Measurements from ENCODE around the gene GPR37.
A peak's percentile ranks its signal among the peaks of the same experiment; 100 is the strongest.

Gene GPR37

GRCh38 chr7:124769136-124769535 lies 3.5 kb upstream of the GPR37 start:
- H3K27ac ChIP-seq: no peak overlapping the region
- no peak for TF ChIP-seq CTCF (conservative IDR thresholded peaks at IDR 0.05)

GRCh38 chr7:124768525-124768924 lies 2.9 kb upstream of the GPR37 start:
- TF ChIP-seq CTCF (conservative IDR thresholded peaks at IDR 0.05): no peak
- H3K27ac ChIP-seq: no peak overlapping the region

GRCh38 chr7:124764847-124765400 lies 668 bp downstream of the GPR37 start:
- no peak for TF ChIP-seq CTCF (conservative IDR thresholded peaks at IDR 0.05)
- H3K27ac ChIP-seq: peak overlapping the region; percentile 64

- peak overlapping the region; percentile 64; the same call in 1 of the 2 replicates for H3K27ac ChIP-seq
- TF ChIP-seq CTCF (conservative IDR thresholded peaks at IDR 0.05): no peak
These were observed 1.3 kb downstream of the GPR37 start for GRCh38 chr7:124764051-124764846.

GRCh38 chr7:124762611-124763143 lies 2.9 kb downstream of the GPR37 start:
- H3K27ac ChIP-seq: peak overlapping the region; percentile 40; the same call in 1 of the 2 replicates
- TF ChIP-seq CTCF (conservative IDR thresholded peaks at IDR 0.05): no peak

GRCh38 chr7:124761164-124761715 lies 4.4 kb downstream of the GPR37 start:
- TF ChIP-seq CTCF (conservative IDR thresholded peaks at IDR 0.05): no peak
- no peak overlapping the region for H3K27ac ChIP-seq

GRCh38 chr7:124758327-124758726 lies 7.3 kb downstream of the GPR37 start:
- TF ChIP-seq CTCF (conservative IDR thresholded peaks at IDR 0.05): no peak
- H3K27ac ChIP-seq: no peak overlapping the region
